ENCODE data around the gene CLDN18. TPM values are rescaled to one million over a fixed set of nuclear protein-coding genes. Genes with fewer than 3 reads are reported as not detected.
A peak's percentile ranks its signal among the peaks of the same experiment; 100 is the strongest.

Gene CLDN18
- total RNA-seq, 1 donor = not detected

- DNase-seq (ENCODE audit: low read depth) = peak; percentile 97
- H3K4me3 ChIP-seq (ENCODE audit: low read depth, low read length) = peak overlapping the region; percentile 11
- TF ChIP-seq, protein P1, sequence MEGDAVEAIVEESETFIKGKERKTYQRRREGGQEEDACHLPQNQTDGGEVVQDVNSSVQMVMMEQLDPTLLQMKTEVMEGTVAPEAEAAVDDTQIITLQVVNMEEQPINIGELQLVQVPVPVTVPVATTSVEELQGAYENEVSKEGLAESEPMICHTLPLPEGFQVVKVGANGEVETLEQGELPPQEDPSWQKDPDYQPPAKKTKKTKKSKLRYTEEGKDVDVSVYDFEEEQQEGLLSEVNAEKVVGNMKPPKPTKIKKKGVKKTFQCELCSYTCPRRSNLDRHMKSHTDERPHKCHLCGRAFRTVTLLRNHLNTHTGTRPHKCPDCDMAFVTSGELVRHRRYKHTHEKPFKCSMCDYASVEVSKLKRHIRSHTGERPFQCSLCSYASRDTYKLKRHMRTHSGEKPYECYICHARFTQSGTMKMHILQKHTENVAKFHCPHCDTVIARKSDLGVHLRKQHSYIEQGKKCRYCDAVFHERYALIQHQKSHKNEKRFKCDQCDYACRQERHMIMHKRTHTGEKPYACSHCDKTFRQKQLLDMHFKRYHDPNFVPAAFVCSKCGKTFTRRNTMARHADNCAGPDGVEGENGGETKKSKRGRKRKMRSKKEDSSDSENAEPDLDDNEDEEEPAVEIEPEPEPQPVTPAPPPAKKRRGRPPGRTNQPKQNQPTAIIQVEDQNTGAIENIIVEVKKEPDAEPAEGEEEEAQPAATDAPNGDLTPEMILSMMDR (IDR thresholded peaks at IDR 0.05; ENCODE audit: insufficient read depth, low read length) = no peak
Measured at GRCh38 chr3:138043266-138044029, 33.5 kb downstream of the CLDN18 start.

DNA sequence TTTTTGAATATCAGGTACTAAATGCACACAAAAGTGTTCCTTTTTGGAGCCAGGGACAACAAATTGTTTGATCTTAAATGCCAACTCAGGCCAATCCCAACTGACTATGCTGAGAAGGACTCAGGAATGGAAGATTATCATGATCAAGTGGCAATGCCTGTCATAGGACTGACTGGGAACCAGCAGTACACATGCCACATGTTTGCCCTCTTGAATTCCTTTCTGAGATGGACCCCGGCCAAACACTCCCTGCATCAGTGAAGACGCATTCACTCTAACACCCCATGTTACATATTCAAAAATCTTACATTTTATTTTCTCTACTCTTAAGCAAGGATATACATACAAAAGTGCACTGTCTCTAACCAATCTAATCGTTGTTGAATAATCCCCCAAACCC, 36.1 kb downstream of the CLDN18 start:
- TF ChIP-seq, protein P1 (IDR thresholded peaks at IDR 0.05; ENCODE audit: insufficient read depth, low read length) = no peak
- DNase-seq (ENCODE audit: low read depth) = no peak
- H3K4me3 ChIP-seq (ENCODE audit: low read depth, low read length) = no peak overlapping the region

DNA sequence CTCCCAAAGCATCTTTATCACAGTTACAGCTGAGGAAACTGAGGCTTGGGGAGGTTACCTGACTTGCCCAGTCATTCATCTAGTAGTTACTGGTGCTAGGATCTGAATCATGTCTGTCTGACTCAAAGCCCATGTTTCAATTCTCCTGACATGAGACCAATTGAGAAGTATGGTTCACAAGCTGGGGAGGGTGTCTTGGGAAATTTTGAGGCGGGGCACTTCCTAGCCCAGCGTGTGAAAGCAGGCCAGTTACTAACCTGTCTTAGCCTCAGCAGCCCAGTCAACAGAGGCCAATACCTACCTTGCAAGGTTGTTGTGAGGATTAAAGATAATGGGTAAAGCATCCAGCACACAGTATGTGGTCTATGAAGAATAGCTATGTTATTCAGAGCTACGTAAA, 37.0 kb downstream of the CLDN18 start:
- no peak overlapping the region for H3K4me3 ChIP-seq (ENCODE audit: low read depth, low read length)
- TF ChIP-seq, protein P1 (IDR thresholded peaks at IDR 0.05; ENCODE audit: insufficient read depth, low read length) = no peak
- DNase-seq (ENCODE audit: low read depth) = no peak

DNA sequence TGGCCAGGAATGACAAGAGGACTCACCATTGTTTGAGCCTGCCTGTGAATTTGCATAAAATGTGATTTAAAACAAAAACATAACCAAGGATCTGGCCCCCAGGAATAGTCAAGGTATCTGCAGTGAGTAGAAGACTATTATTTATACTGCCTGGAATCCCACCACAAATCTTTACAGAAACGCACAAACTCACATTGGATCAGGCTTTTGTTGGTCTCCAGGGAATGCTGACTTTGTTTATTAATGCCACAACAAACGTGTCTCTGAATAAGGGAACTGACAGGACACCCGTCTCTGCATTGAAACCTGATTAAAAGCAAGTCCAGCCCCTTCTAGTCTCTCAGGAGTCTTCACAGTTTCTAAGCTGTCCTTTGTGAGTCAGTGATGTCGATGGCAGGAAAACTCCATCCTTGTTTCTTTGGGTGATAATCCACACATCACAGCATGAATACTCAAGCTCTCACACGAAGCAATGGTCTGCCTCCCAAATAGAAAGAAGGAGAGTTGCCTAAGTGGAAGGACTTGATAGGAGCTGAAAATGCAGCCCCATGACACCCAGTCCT, 37.7 kb downstream of the CLDN18 start:
- TF ChIP-seq, protein P1 (IDR thresholded peaks at IDR 0.05; ENCODE audit: insufficient read depth, low read length) = no peak
- no peak overlapping the region for H3K4me3 ChIP-seq (ENCODE audit: low read depth, low read length)
- DNase-seq (ENCODE audit: low read depth) = no peak

- peak; percentile 59 for DNase-seq (ENCODE audit: low read depth)
- H3K4me3 ChIP-seq (ENCODE audit: low read depth, low read length) = no peak overlapping the region
- TF ChIP-seq, protein P1 (IDR thresholded peaks at IDR 0.05; ENCODE audit: insufficient read depth, low read length) = peak; percentile 13
Measured at GRCh38 chr3:138049157-138049919, 39.4 kb downstream of the CLDN18 start.

- no peak overlapping the region for H3K4me3 ChIP-seq (ENCODE audit: low read depth, low read length)
- TF ChIP-seq, protein P1 (IDR thresholded peaks at IDR 0.05; ENCODE audit: insufficient read depth, low read length) = peak; percentile 85
- DNase-seq (ENCODE audit: low read depth) = peak; percentile 68
Measured at GRCh38 chr3:138051947-138052802, 42.2 kb downstream of the CLDN18 start.

Measured in fibroblast of the aortic adventitia (primary cell).